Daoy (cell line): Measurements from ENCODE around the gene CEACAM21. TPM values are rescaled to one million over a fixed set of nuclear protein-coding genes. Genes with fewer than 3 reads are reported as not detected.

Experiments
- DNase-seq: peaks from one replicate; pipeline ENCODE4 v3.0.0-alpha.2; 2015; ENCODE audit warnings: low read depth
- total RNA-seq: library from RNA; depleted of rRNA; stranded (reverse); fragments of >200 nt; shearing (Covaris generic); gene quantifications from 2 replicates; pipeline ENCODE4 v1.2.3, GENCODE V29; 2014

Gene CEACAM21
- total RNA-seq, 1 experiment from 2014 or later = not detected

DNA sequence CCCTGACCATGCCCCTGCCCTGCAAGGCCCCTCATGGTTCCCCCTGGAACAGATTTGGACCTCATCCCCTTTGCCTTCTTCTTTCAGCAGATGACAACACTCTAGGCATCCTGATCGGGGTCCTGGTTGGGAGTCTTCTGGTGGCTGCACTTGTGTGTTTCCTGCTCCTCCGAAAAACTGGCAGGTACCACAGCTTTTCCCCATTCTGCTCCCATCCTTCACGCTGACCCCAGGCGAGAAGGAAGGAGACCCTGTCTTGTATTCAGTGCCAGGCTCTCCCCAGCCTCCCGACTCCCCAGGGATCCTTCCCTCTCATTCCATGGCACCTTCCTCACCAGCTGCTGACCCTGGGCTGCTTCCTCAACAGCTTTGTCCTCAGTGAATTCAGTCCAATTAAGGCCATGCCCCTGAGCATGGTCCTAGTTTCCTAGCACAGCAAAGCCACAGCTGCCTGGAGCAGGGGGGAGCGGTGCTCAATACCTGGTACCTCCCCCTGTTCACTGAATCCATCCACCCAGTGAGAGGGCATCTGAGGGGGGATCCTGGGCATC is 8.4 kb downstream of the CEACAM21 start:
- no peak for DNase-seq

DNA sequence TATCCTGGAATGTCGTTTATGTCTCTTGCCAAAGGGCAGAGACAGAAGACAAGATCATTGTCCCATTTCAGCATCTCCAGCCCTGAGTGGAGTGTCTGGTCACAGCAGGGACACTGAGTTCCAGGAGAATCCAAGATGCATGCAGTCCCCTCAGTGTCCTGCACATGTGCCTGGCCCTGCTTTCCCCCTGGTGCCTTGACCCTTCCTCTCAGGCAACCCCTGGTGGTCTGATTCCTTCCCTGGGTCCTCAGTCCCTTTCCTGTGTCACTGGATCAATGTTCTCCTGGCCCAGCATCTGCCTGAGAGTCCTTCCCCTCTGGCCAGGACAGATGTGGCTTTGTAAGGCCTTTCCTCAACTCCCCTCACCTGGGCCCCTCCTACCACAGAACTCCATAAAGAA is 9.0 kb downstream of the CEACAM21 start:
- no peak for DNase-seq

DNA sequence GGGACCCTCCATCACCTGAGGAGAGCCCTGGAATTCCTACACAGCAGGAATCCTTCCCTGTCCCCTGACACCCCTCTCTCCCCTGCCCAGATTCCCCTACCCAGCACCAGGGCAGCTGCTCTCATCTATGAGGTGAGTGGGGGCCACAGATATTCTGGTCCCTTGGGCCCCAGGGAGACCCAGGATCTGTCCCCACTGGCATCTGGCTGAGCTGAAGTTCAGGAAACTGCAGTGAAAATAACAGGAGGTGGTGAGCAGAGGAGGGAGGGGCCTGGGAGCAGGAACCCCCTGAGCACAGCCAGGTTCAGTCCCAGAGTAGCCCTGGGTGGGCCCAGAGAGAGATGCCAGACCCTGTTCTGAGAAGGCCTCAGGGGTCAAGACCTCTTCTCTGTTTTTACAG is 10.1 kb downstream of the CEACAM21 start:
- DNase-seq = no peak

DNA sequence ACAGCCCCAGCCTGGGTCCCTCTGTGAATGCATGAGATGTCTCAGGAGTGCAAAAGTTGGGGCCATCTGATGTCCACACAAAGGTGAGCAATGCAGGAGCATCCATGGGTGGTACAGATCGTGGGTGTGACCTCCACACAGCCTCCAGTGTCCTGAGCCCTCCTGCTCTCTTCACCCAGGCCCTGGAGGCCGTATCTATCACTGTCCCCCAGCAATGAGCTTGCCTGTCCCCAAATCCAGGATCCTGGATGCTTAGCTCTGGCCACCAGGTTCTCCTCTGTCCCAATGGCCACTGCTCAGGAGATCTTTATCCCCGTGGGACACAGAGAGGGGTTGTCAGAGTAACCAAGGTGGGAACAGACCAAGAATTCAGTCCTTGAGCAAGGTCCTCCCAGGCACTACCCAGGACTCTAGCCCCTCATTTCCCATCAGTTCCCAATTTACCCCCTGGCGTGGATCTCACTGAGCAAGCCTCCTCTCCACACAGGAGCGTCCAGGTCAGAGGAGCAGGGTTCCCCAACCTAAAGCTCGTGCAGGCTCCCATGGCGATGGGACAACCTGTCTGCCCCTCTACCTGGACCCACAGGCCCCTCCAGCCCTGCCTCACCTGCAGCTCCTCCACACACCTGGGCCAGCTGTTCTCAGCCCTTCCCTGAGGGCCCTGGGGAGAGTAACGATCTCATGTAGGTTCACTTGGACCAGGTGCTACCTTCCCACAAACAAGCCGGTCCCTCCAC is 11.3 kb downstream of the CEACAM21 start:
- no peak for DNase-seq

DNA sequence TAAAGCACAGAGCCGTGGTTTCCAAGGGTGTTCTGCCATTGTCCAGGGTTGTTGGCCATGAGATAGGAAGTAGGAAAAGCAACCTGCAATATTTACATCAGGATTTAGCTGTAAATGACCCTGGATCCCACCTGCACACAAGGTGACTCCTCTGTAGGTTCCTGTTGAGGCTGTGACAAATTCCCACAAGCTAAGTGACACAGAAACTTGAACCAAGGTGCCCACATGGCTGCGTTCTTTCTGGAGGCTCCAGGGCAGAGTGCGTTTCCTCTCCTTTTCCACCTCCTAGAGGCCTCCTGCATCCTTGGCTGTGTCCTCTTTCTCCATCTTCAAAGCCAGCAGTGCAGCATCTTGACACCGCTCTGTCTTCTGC is 11.9 kb downstream of the CEACAM21 start:
- no peak for DNase-seq

DNA sequence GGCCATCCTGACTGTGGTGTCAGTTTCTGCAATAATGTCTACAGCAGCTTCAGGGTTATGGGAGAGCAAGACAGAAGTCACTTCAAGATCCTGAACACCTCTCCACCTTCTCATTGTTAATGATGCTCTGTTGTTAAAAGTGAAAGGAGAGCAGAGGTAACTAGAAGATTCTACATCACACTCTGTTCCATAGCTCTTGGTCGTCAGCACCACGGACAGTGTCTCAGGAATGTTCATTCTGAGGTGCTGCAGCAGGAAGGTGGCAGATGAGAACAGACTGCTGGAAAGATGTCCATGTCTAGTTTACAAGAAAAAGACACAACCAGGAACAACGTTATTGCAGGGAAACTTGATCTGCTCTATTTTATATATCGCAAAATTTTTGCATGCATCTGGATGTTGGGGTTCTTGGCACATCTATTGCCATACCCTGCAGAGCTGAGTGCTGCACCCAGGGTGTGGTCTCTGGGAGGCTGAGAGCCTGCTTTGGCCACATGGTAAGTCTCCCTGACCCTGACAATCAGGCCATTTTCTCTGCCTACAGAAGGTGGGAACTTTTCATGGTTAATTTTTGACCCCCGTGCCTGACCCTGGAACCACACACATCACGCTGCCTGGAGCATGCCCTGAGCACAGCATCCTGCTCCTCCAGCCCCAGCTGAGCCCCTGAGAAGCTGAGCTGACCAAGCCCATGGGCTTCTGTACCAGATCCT is 12.7 kb downstream of the CEACAM21 start:
- DNase-seq = no peak

DNA sequence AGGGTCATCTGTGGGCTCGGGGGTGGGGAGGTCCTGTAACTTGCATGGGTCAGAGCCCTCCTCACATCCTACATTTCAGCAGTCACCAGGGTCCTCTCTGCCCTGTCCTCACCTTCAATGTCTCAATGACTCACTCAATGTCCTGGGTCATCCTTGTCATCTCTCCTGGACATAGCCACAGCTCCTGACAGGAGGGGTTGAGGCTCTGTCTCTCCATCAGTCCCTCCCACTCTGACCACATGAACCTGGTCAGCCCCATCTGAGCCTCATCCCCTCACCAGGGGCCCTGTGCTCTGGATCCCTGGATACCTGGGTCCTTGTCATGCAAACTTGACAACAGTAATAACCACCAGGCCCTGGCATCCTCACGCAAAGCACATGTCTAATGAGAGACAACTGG is 13.4 kb downstream of the CEACAM21 start:
- no peak for DNase-seq

DNA sequence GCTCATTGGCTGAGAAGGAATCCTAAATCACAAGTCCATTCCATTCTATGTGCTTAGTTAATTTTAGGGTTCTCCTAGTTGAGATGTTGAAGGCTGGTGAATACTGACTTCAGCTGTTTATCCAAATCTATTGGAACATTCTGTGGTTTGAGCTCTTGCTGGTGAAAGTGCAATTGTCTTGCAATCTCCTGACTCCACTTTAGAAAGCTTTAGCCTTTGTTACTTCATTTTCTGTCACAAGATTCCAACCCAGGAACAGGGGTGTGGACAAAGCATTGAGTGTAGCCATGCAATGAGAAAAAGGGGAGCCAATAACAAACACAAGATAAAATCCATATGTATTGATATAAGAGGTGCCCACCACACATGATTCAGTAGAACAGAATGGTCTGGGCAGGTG is 15.0 kb downstream of the CEACAM21 start:
- no peak for DNase-seq

DNA sequence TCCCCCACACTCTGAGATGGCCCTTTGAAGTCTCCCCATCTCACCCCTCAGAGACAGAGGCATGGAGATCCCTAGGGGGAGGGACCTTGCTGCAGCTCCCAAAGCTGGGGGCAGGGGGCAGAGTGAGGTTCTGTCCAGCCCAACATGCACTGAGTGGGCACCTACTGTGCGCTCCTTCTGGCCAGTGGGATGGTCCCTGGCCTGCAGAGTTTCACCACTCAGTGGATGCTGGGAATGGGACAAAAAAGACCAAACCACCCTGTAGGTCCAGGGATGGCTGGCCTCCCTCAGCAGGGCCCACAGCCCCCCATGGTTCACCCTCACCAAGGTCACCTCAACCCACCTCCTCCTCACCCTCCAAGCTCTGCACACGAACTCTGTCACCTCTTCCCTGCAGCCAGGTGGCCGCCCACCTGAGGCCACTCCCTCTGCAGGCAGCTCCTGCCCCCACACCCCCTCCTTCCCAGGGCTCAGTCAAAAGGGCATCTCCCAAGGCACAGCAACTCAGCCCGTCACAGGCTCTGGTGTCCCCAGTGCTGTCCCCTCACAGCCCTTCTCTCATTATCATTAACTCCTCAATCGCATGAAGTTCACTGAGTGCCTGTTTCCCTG is 16.1 kb downstream of the CEACAM21 start:
- no peak for DNase-seq

DNA sequence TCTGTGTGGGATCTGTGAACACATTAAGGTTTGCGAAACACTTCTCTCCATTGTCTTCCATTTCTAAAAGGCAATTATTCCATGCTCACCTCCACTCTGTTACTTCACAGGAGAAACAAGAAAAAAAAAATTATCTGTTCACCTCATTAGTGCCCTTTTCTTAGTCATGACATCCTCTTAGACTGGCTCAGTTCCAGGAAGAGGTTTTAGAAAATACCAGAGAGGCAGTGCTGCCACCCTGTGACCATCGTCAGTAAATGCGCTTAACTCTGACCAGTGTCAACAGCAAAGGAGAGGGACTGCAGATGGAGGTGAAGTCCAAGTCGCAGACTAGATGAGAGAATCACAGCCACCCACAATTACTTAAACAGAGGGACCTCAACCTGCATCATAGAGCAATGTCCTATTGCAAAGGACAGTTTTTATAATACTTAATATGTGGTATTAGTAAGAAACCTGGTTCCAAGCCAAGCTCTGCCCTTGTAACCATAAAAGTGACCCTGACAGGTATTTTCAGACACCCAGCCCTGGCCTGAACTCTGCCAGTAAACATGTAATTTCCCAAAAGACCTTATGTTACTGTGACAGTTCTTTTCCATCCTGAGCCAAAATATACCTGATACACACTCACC is 19.4 kb downstream of the CEACAM21 start:
- DNase-seq = peak; percentile 87

DNA sequence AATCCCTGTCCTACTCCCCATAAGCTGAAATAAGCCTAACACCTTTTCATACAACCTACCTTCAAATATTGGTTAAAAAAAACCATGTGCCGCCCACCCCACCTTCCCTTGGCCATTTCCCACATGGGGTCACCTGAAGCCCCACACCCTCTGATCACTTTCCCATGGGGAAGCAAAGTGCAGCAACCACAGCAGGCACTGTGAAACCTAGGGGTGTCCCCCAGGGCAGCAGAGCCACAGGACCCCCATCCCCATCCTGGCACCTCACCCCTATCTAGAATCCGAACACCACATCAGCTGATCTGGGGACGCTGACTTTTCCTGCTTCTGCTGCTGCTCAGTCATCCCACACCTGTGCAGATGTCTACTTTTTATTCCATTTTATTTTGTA is 19.9 kb downstream of the CEACAM21 start:
- no peak for DNase-seq

DNA sequence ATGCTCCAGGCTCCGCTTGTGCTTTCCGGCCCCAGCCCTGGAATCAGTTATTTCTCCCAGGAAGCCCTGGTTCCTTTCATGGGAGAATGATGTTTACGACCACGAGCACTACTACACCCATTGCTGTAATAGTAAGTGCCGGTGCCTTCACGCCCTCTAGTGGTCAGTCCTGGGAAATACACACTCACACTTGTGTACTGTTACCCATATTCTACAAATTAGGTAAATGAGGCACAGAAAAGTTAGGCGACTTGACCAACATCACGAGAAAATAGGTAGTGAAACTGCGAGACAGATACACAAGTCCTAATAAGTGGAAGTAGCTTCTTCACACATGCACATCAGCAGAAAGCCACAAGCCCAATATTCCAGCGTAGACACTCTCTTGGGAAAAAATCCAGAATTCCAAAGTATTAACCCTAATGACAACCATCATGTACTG is 21.7 kb downstream of the CEACAM21 start:
- DNase-seq = peak; percentile 72

DNA sequence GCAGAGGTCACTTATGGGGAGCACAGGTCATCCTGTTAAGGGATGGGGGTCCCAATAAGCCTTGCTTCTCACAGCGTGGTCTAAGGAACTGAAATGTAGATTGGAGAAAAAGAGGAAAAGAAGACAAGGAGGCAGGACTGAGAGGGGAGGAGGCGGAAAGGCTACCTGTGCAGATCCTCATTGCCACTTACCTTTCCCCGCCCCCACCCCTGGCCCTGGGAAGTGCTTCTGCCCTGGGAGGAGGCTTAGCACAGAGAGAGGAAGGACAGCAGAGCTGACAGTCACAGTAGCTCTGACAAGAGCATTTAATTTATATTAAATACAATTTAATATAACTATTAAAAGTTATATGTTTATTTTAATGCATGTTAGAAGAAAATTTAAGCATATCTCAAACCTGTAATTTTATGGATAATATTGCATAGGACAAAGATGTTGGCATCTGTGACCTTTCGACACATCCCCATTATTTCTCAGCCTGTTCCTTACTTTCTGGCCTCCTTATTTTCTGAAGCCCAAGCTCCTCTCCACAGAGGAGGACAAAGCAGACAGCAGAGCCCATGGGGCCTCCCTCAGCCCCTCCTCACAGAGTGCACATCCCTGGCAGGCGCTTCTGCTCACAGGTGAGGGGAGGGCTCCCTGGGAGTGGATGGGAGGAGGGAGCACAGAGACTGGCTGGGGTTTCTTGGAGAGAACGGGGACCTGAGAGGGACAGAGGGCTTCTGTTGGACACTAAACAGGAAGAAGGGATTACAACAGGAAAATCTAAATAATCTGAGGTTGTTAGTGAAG is 23.4 kb downstream of the CEACAM21 start:
- DNase-seq = no peak

DNA sequence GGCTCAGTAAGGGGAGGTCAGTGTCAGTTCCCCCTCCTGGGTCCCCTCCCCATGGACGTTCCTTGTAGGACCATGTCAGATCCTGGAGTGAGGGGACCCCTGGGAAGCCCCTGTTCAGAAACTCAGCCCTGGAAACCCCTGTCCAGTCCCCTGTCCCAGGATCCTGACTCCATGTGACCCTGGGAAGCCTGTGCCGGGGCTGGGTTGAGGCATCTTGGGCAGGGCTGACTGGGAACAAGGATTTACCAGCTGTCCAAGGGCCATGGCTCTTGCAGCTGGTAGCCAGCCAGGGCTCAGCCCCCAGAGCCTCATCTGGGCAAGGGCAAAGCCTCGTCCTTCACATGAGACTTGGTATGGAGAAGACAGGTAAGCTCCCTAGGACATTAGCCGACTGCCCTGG is 25.8 kb downstream of the CEACAM21 start:
- DNase-seq = no peak

DNA sequence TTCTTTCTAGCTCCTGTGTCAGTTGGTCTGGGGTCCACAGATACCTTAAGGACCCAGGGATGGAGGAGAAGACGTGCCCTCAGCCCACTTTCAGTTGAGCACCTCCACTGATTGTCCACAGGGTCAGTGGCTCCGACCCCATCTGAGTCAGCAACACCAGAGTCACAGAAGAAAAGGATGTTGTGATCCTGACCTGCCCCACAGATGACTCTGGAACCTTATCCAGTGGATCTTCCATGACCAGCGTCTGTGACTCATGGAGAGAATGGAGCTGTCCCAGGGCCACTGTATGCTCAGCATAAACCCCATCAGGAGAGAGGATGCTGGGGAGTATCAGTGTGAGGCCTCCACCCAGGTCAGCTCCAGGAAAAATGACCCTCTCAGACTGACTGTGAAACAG is 28.9 kb downstream of the CEACAM21 start:
- no peak for DNase-seq

DNA sequence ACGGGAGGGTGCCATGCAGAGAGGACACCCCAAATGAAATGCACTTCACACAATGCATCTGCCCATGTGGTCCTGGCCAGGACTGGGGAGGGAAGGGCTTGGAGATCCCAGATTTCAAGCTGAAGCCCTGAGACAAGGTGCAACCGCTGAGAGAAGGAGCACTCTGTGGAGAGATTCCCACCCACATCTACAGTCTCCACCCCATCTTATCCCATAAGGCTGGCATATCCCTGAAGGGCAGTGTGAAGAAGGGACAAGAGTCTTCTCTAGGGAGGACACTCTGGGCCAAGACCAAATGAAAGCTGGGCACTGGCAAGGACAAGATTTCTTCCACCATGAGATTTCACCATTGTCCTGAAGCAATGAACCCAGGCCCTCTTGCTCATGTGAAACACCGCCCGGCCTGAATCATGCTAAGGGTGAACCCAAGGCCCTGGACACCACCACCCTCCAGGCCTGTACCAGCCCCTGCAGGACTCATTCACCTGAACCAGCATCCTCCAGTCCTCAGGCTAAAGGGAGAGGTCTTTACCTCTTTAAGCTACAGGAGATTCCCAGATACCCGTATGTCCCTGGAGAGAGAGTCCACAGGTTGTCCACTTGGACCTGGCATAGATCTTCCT is 30.4 kb downstream of the CEACAM21 start:
- no peak for DNase-seq

DNA sequence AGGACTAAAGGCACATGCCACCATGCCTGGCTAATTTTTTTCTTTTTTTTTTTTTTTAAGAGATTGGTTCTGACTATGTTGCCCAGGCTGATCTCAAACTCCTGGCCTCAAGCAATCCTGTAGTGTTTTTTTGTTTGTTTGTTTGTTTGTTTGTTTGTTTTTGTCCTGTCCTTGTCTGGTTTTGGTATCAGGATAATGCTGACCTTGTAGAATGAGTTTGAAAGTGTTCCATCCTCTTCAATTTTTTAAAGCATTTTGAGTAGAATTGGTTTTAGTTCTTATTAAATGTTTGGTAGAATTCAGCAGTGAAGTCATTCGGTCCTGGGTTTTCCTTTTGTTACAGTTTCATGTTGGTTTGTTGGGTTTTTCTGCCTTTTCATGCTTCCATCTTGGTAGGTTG is 31.7 kb downstream of the CEACAM21 start:
- DNase-seq = no peak

DNA sequence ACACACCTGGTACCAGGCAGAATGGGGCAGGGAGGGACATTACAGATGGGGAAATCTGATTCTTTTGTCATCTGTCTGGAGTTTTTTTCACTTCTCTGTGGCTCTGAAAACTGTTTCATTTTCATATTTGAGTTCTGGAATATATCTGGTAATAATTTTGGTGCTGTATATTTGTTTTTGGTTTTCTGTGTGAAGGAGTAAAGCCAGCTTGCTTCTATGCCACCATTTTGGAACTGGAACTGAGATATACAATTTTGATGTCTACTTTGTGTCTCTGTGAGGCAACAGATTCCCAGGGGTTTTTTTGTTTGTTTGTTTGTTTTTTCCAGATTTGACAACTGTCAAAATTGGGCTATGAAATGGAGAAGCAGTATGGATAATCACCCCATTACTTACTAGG is 34.8 kb downstream of the CEACAM21 start:
- DNase-seq = no peak

DNA sequence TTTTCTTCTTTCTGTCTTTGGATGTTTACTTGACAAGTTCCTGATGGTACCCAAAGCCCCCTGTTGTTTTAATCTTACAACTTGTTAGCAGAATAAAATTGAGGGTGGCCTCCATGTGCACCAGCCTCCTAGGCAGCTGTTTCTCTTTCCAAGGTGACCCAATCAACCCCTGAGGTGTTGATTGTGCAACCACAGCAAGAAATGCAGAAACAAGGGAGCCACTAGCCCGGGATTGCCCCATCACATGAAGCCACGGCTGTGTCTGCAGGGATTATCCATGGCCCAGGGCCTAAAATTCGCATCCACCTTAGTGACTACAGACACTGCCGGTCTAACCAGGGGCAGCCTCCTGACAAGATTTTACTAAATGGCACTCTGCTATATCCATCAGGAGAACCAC is 36.5 kb downstream of the CEACAM21 start:
- DNase-seq = no peak

DNA sequence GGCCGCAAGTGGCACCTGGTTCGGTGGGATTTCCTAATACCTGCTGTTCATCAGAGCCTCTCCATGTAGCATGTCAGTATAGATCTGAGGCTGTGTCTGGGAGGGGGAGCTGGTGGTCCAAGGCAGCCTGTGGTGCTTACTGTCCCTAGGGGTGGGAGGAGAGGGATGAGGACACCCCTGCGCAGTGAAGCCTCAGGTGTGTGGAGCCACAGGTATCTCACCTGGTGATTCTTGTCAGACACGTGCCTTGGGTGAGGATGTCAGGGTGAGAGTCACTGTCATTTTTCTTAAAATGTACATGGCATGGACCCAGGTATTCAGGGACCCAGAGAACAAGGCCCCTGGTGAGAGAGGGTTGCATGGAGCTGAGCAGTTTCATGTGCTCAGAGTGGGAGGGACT is 39.2 kb downstream of the CEACAM21 start:
- no peak for DNase-seq
